NCI-H748 (cell line): ENCODE measurements around the gene GSK3B.

Experiments used
- DNase-seq: peaks from one replicate; lab custom pipeline; 2025; ENCODE audit not compliant: unreplicated experiment; lab: John Stamatoyannopoulos, UW

Gene GSK3B

DNA sequence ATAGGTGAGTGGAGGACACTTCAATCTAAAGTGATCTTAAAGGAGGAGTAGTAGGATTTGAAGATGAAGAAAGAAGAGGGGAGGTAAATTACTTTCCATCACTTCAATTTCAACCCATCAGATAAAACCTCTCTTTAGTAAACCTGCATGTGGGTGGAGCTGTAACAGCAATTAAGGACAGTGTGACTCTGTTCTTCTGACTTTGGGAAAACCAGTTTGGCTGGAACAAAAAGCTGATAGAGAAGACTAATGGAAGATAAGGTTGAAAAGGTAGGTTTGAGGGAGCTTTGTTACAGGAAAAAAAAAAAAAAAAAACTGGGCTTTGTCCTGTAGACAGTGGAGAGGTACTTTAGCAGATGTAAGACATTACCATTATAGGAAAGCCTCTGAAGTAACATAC, 4.5 kb upstream of the GSK3B start:
- peak; percentile 2 for DNase-seq

DNA sequence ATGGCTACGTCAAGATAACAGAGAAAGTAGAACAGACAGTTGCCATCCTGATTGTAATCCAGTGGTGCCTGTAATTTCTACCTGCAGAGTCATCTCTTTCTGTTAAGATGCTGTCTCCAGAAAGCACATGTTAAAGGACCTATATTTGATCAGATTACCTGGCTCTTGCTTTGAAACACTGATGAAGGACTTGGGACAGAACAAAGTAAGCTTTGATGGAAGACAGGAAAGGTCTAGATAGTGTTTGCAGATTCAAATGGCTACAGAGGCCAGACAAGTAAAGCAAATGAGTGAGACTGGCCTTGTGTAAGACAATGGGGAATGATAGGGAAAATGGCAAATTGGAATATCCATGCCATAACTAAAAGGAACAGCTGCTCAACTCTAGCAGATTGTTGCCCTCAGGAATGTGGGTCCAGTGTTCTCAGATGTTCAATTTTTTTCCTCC, 1.8 kb upstream of the GSK3B start:
- DNase-seq: peak; percentile 27

DNA sequence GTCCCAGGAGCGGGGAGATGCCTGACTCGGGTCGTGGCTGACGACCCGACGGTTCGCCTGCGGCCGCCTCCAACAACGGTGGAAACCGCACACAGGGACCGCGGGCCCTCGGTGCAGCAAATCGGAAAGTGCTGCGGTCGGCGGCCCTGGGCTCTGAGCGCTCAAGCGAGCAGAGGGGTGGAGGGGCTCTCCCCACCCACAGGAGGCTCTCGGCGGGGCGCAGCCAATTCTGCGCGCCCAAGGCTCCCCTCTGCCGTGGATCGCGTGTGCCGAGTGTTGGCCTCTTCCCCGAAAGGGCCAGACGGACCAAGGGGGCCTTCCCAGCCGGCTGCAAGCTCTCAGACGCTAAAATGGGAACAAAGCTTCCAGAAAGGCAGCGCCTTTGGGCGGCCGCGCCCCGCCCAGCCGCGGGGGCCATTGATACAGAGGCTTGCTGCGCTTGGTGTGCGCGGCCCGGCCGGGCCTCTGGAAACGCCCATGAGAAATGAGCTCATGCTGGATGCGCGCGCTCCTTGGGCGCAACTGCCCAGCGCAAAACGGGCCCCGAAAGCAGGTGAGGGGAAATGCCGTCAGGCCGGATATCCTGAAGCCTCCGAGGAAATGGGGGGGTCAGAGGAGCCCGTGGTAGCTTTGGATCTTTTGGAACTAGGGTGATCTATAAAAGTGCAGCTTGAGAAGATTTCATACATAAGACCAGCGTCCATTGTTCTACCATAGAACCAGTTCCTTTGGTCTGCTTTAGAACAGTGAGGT, 1.2 kb upstream of the GSK3B start:
- peak; percentile 91 for DNase-seq

GRCh38 chr3:120094776-120095225, 554 bp upstream of the GSK3B start:
- peak; percentile 98 for DNase-seq

GRCh38 chr3:120093119-120093910, 932 bp downstream of the GSK3B start:
- DNase-seq: peak; percentile 21

DNA sequence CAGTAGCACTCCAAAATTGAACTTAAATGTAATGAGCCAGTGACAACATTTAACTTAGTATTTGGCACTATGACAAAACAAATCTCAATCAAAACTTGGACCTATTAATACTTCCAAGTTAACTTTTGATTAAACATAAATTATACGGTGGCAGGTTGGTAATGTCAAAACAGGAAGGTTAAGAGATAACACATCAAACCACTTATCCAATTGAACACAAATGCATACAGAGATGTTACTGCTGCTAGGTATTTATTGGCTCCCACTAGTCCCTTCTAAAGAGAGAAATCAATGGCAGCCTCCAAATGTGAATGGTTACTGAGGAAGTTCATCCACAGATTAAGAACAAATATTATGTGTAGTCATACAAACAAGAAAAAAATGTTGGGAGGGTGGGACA, 1.8 kb downstream of the GSK3B start:
- peak; percentile 8 for DNase-seq

DNA sequence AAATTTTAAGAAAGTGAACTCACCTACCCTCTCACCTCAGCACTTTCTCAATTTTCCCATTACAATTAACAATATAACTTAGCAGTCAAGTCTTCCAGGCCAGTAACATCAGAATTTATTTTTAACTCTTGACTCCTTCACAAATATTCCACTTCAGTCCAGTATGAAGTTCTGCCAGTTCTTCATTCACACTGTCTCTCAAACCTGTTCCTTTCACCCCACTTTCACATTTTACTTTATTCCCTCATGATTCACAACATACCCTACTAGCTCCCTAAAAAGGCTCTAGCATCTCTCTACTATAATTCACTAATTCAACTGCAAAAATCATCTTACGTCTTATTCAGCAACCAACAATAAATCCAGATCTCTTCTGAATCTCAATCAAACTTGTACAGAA, 3.8 kb downstream of the GSK3B start:
- no peak for DNase-seq

- DNase-seq: no peak
These were observed 5.2 kb downstream of the GSK3B start for GRCh38 chr3:120089089-120089488.

DNA sequence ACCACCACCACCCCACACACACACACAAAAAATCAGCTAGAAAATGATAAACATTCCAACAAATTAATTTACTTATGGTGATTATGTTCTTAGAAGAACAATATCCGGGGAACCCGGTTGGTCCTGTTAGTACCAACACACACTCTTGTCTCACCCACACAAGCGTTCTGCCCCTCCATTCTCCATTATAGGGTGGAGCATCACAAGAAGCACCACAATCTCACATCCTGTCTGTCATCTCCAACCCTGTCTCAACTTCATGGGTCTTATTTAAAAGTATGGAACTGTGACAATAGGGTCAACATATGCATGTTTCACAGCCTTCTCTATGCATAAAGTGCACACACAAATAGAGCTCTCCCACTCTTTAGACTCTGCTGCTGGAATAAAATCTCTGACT, 5.6 kb downstream of the GSK3B start:
- no peak for DNase-seq

DNA sequence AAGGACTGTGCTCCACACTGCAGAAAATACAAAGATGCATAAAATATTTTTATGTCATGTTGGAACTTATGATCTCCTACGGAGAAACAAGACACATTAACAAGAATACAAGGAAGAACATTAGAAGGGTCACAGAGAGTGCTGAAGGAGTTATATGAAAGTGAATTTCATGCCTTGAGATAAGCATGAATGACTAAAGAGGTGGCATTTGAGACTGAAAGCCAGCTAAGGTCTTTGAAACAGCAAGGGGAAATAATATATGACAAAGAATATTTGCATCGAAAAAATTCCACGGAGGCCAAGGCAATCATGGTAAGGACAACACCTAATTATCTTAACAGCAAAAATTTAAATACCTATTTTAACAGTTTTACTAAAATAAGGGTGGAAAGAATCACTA, 12.5 kb downstream of the GSK3B start:
- DNase-seq: no peak

- no peak for DNase-seq
These were observed 13.4 kb downstream of the GSK3B start for GRCh38 chr3:120080836-120081235.

DNA sequence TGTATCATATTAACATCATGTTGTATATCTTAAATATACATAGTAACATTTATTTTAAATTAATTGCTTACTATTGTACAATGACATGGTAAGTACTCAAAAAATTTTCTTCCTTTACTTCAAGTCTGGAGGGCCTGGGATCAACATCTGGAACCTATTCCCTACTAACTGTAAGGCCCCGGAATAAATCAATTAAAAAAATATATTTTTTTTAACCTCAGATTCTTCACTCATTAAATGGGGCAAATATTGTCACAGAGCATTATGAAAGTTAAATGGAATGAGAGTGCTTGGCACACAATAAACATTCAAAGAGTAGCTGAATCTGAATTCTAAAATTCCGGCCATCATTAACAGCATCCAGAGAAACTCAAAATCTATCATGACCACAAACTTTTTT, 16.5 kb downstream of the GSK3B start:
- DNase-seq: no peak

DNA sequence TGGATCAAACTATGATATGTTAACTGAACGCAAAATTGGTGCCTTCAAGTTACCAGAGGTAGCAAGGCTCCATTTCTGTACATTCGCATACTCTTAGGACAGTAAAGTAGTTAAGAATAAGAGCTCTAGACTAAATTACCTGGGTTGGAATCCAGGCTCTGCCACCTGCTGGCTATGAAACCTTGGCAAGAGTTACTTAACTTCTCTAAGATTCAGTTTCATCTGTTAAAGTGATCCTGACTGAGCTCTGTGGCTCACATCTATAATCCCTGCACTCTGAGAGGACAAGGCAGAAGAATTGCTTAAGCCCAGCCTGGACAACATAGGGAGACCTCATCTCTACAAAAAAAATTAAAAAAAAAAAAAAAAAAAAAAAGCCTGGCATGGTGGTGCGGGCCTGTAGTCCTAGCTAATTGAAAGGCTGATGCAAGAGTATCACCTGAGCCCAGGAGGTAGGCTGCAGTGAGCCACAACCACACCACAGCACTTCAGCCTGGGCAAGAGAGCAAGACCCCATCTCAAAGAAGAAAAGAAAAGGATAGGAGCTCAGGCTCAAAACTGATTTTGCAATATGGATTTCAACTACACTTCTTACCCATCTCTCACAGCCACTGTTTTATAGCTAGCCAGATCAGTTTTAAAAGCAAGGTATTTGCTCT, 21.3 kb downstream of the GSK3B start:
- no peak for DNase-seq

DNA sequence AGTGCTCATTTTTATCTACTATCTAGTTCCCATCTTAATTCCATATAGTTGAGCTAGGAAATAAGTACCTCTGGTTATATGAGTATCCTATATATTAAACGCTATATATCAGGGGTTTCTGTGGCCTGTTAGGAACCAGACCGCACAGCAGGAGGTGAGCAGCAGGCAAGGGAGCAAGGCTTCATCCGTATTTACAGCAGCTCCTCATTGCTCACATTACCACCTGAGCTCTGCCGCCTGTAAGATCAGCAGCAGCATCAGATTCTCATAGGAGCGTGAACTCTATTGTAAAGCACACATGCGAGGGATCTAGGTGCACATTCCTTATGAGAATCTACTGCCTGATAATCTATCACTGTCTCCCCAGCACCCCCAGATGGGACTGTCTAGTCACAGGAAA, 23.0 kb downstream of the GSK3B start:
- no peak for DNase-seq

DNA sequence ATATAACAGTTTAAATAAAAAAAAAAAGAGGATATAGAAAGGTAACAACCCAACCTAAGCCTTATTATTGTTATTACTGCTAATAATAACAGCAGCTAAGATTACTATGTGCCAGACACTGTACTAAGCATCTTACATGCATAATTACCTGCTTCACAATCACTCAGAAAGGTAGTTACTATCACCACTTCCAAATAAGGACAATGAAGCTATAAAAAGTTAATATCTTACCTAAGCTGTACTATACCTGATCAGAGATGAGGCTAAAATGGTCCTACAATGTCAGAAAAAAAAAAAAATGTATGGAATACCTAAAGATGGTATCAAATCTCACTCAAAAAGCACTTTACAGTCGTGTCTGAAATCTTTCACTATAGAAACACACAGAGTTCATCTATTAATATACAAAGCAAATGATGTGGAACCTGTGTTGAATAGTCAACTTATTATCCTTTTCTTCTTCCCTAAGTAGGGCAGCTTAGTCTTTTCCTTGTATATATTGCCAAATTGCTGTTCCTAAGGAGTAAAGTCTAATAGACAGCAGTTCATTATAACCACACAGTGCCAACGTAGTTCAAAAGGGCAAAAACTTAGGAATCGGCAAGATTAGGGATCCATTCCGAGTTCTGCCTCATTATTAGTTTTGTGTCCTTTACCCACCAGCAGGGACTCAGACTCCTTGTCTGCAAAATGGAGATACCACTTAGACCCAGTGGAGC, 23.8 kb downstream of the GSK3B start:
- no peak for DNase-seq

- no peak for DNase-seq
These were observed 27.2 kb downstream of the GSK3B start for GRCh38 chr3:120067083-120067482.

DNA sequence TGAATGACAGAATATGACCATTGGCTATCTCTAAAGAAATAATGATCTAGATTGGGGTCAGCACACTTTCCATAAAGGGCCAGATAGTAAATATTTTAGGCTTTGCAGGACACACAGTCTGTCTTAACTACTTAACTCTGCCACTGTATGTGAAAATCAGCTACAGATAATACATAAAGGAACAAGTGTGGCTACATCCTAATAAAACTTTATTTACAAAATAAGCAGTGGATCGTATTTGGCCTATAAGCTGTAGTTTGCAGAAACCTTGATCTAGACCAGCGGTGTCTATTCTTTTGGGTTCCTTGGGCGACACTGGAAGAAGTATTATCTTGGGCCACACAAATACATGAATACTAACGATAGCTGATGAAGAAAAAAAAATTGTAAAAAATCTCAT, 27.6 kb downstream of the GSK3B start:
- no peak for DNase-seq

DNA sequence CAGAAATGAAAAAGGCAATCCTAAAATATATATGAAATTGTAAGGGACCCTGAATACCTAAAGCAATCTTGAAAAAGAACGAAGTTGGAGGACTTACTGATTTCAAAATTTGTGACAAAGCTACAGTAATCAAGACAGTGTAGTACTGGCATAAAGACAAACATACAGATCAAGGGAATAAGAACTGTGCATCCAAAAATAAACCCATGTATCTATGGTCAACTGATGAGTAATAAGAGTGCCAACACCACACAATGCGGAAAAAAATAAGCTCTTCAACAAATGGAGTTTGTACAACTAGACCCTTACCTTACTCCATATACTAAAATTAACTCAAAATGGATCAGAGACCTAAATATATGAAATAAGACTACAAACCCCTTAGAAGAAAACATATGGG, 29.6 kb downstream of the GSK3B start:
- no peak for DNase-seq

GRCh38 chr3:120062474-120062873, 31.8 kb downstream of the GSK3B start:
- DNase-seq: no peak

- DNase-seq: no peak
These were observed 35.0 kb downstream of the GSK3B start for GRCh38 chr3:120059081-120059864.
